Measurements from ENCODE around the gene VAV2. TPM values are rescaled to one million over a fixed set of nuclear protein-coding genes. Genes with fewer than 3 reads are reported as not detected.

Gene VAV2
- total and polyA plus RNA-seq, 4 donors = 4.9 to 26.4 (median 17.0) TPM

- Histone ChIP-seq H3K27me3 (ENCODE audit: control insufficient read depth in 4 of 4, insufficient read depth in 4 of 4, low read length in 3 of 4) (no peaks in the 10 kb centered on the region), H3K27ac (ENCODE audit: low read depth in 1 of 2, low read length in 2 of 2) (peak overlapping the region in 1 of 2 donors; percentile 32), H3K9me3 (ENCODE audit: control insufficient read depth in 4 of 4, low read length in 3 of 4) (no peaks in the 10 kb centered on the region), H3K9ac (ENCODE audit: low read depth in 1 of 2, low read length in 2 of 2) (no peak overlapping the region), H3K36me3 (ENCODE audit: control insufficient read depth in 4 of 4, insufficient read depth in 3 of 4, low read depth in 1 of 4, low read length in 3 of 4) (peaks cover 7 to 45% (median 15%) of the 10 kb centered on the region in 4 donors), H3K4me1 (ENCODE audit: control insufficient read depth in 4 of 4, insufficient read depth in 4 of 4, low read length in 3 of 4) (peaks cover 4 to 42% (median 29%) of the 10 kb centered on the region in 4 donors), H3K4me3 (ENCODE audit: low read depth in 1 of 3, low read length in 3 of 3) (no peak overlapping the region)
- WGBS = 91% methylated on average over 26 of the region's 26 CpGs
- DNase-seq (ENCODE audit: low spot score) = no peak
- TF ChIP-seq MAX (IDR thresholded peaks at IDR 0.05) (no peak), CTCF (IDR thresholded peaks at IDR 0.05; ENCODE audit: low read depth, low read length, missing input control) (no peak), JUND (IDR thresholded peaks at IDR 0.05) (no peak), EGR1 (IDR thresholded peaks at IDR 0.05; ENCODE audit: low read depth in 2 of 2) (no peak), FOXA2 (IDR thresholded peaks at IDR 0.05) (no peak)
Observed at GRCh38 chr9:133771486-133772482, 220.3 kb downstream of the VAV2 start.

- Histone ChIP-seq H3K4me1 (ENCODE audit: control insufficient read depth in 4 of 4, insufficient read depth in 4 of 4, low read length in 3 of 4) (peaks cover 4 to 42% (median 29%) of the 10 kb centered on the region in 4 donors), H3K9ac (ENCODE audit: low read depth in 1 of 2, low read length in 2 of 2) (peak overlapping the region in 1 of 2 donors; percentile 47), H3K27me3 (ENCODE audit: control insufficient read depth in 4 of 4, insufficient read depth in 4 of 4, low read length in 3 of 4) (no peaks in the 10 kb centered on the region), H3K4me3 (ENCODE audit: low read depth in 1 of 3, low read length in 3 of 3) (peak overlapping the region in 1 of 3 donors; percentile 41), H3K9me3 (ENCODE audit: control insufficient read depth in 4 of 4, low read length in 3 of 4) (no peaks in the 10 kb centered on the region), H3K27ac (ENCODE audit: low read depth in 1 of 2, low read length in 2 of 2) (peak overlapping the region; percentile 81 to 91), H3K36me3 (ENCODE audit: control insufficient read depth in 4 of 4, insufficient read depth in 3 of 4, low read depth in 1 of 4, low read length in 3 of 4) (peaks cover 6 to 30% (median 12%) of the 10 kb centered on the region in 4 donors)
- WGBS = 90% methylated on average over 16 of the region's 16 CpGs
- DNase-seq (ENCODE audit: low spot score) = peak; percentile 19
- TF ChIP-seq HNF4A (conservative IDR thresholded peaks at IDR 0.05) (peak in 1 of 2 donors; percentile 18), MAX (IDR thresholded peaks at IDR 0.05) (no peak), CTCF (IDR thresholded peaks at IDR 0.05; ENCODE audit: low read depth, low read length, missing input control) (no peak)
Observed at GRCh38 chr9:133770076-133770777, 221.9 kb downstream of the VAV2 start.

- peak; percentile 31 for DNase-seq (ENCODE audit: low spot score)
- H3K36me3 ChIP-seq (ENCODE audit: control insufficient read depth in 4 of 4, insufficient read depth in 3 of 4, low read depth in 1 of 4, low read length in 3 of 4) = peaks cover 6 to 24% (median 11%) of the 10 kb centered on the region in 4 donors
- no peak for TF ChIP-seq RAD21 (IDR thresholded peaks at IDR 0.05)
- TF ChIP-seq EGR1 (IDR thresholded peaks at IDR 0.05; ENCODE audit: low read depth in 2 of 2) = no peak
- TF ChIP-seq HNF4G (IDR thresholded peaks at IDR 0.05) = no peak
- no peak for TF ChIP-seq RXRA (IDR thresholded peaks at IDR 0.05)
- no peak for TF ChIP-seq FOXA1 (IDR thresholded peaks at IDR 0.05)
- TF ChIP-seq JUND (IDR thresholded peaks at IDR 0.05) = no peak
- TF ChIP-seq HNF4A (conservative IDR thresholded peaks at IDR 0.05) = no peak
- no peak for TF ChIP-seq ATF3 (IDR thresholded peaks at IDR 0.05)
- no peak for TF ChIP-seq NR2F2 (IDR thresholded peaks at IDR 0.05)
- TF ChIP-seq REST (IDR thresholded peaks at IDR 0.05) = no peak
- TF ChIP-seq MAX (IDR thresholded peaks at IDR 0.05) = no peak
Observed at GRCh38 chr9:133769511-133770075, 222.5 kb downstream of the VAV2 start.

More at GRCh38 chr9:133769511-133770075, 222.5 kb downstream of the VAV2 start:
- 72% methylated on average over 17 of the region's 17 CpGs for WGBS
- H3K9me3 ChIP-seq (ENCODE audit: control insufficient read depth in 4 of 4, low read length in 3 of 4) = no peaks in the 10 kb centered on the region
- no peaks in the 10 kb centered on the region for H3K27me3 ChIP-seq (ENCODE audit: control insufficient read depth in 4 of 4, insufficient read depth in 4 of 4, low read length in 3 of 4)
- peak overlapping the region in 1 of 3 donors; percentile 41 for H3K4me3 ChIP-seq (ENCODE audit: low read depth in 1 of 3, low read length in 3 of 3)
- H3K27ac ChIP-seq (ENCODE audit: low read depth in 1 of 2, low read length in 2 of 2) = peak overlapping the region; percentile 81 to 91
- peak overlapping the region in 1 of 2 donors; percentile 47 for H3K9ac ChIP-seq (ENCODE audit: low read depth in 1 of 2, low read length in 2 of 2)
- H3K4me1 ChIP-seq (ENCODE audit: control insufficient read depth in 4 of 4, insufficient read depth in 4 of 4, low read length in 3 of 4) = peaks cover 4 to 42% (median 29%) of the 10 kb centered on the region in 4 donors
